GM10248 (cell line): ENCODE data around the gene ARID5B.

ENCODE experiments used
- CTCF ChIA-PET: fragments of 300-600 bp; sonication (Branson Sonifier 250); formaldehyde crosslinking; extraction: SDS; loops from one replicate; lab custom pipeline; 2021; ENCODE audit warnings: antibody characterized with exemption; lab: Yijun Ruan, JAX
- POLR2A ChIA-PET: fragments of 350-650 bp; sonication (Branson Sonifier 250); formaldehyde crosslinking; extraction: SDS; loops from one replicate; lab custom pipeline; 2020; ENCODE audit warnings: antibody characterized with exemption; lab: Yijun Ruan, JAX
- DNase-seq: peaks from one replicate; pipeline ENCODE4 v3.0.0; 2012; ENCODE audit errors: extremely low spot score
- CTCF ChIP-seq: IDR thresholded peaks from 2 replicates; pipeline ENCODE4 v1.5.1; 2012; ENCODE audit warnings: mild to moderate bottlenecking, low read depth; ENCODE audit errors: extremely low read depth, missing control alignments, control extremely low read depth

ARID5B gene

GRCh38 chr10:62047228-62047892 is 145.9 kb downstream of the ARID5B start:
- ChIA-PET CTCF (interaction anchor here (0.7 to 18.5 kb wide), 5 partner anchors 9 to 198 kb away, joined by 3 to 245 read pairs (median 8); no protein-coding TSS in a partner anchor), POLR2A (no interaction called here)
- DNase-seq = no peak
- TF ChIP-seq CTCF = no peak

GRCh38 chr10:62047960-62048383 is 146.5 kb downstream of the ARID5B start:
- CTCF ChIA-PET = interaction anchor here (0.9 to 18.5 kb wide), 5 partner anchors 10 to 197 kb away, joined by 3 to 245 read pairs (median 20); no protein-coding TSS in a partner anchor
- no peak for DNase-seq
- POLR2A ChIA-PET = no interaction called here
- no peak for TF ChIP-seq CTCF

GRCh38 chr10:62048470-62048869 is 147.0 kb downstream of the ARID5B start:
- no peak for DNase-seq
- no peak for TF ChIP-seq CTCF
- ChIA-PET CTCF (interaction anchor here (1.0 to 18.5 kb wide), 6 partner anchors 10 to 196 kb away, joined by 3 to 245 read pairs (median 16); no protein-coding TSS in a partner anchor), POLR2A (no interaction called here)

GRCh38 chr10:62048919-62049623 is 147.6 kb downstream of the ARID5B start:
- no peak for DNase-seq
- CTCF ChIA-PET = interaction anchor here (0.8 to 18.5 kb wide), 10 partner anchors 11 to 195 kb away, joined by 3 to 245 read pairs (median 4); no protein-coding TSS in a partner anchor
- POLR2A ChIA-PET = interaction anchor here (0.6 kb wide), 1 partner anchor 110 kb away, joined by 3 read pairs; no protein-coding TSS in a partner anchor
- TF ChIP-seq CTCF = no peak

- ChIA-PET POLR2A (interaction anchor here (0.6 kb wide), 1 partner anchor 111 kb away, joined by 3 read pairs; no protein-coding TSS in a partner anchor), CTCF (interaction anchor here (0.8 to 18.5 kb wide), 9 partner anchors 12 to 198 kb away, joined by 3 to 245 read pairs (median 4); no protein-coding TSS in a partner anchor)
- TF ChIP-seq CTCF = no peak
- no peak for DNase-seq
These were observed 148.3 kb downstream of the ARID5B start for GRCh38 chr10:62049624-62050345.

- TF ChIP-seq CTCF = no peak
- DNase-seq = no peak
- ChIA-PET POLR2A (no interaction called here), CTCF (interaction anchor here (0.8 to 18.5 kb wide), 10 partner anchors 12 to 197 kb away, joined by 3 to 245 read pairs (median 4); no protein-coding TSS in a partner anchor)
These were observed 148.9 kb downstream of the ARID5B start for GRCh38 chr10:62050346-62050892.
